Left forelimb (tissue), 1 donor: ENCODE results near the gene ZNF324B.
A peak's percentile ranks its signal among the peaks of the same experiment; 100 is the strongest.
"Not testable (repeated sequence)": the region's sequence is repeated elsewhere in the genome, so short reads cannot be mapped to it uniquely, and the experiment has no call there.

Experiments
- DNase-seq: peaks from one replicate; pipeline ENCODE4 v3.0.0-alpha.2; 2018; ENCODE audit warnings: low spot score

The ZNF324B gene

DNA sequence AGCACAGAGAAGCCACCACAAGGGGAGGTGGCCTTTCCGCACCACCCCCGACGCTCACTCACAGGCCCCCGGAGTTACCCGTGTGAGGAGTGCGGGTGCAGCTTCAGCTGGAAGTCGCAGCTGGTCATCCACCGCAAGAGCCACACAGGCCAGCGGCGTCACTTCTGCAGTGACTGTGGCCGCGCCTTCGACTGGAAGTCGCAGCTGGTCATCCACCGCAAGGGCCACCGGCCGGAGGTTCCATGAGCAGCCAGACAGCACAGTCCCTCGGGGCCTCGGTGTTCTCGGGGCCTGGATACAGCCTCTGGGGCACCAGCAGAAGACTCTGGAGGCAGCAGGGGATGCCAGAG is 29.0 kb downstream of the ZNF324B start:
- no peak for DNase-seq

GRCh38 chr19:58480831-58481230 is 29.4 kb downstream of the ZNF324B start:
- DNase-seq = no peak

GRCh38 chr19:58482372-58482771 is 30.9 kb downstream of the ZNF324B start:
- DNase-seq = no peak

GRCh38 chr19:58483776-58484175 is 32.4 kb downstream of the ZNF324B start:
- DNase-seq = no peak

DNA sequence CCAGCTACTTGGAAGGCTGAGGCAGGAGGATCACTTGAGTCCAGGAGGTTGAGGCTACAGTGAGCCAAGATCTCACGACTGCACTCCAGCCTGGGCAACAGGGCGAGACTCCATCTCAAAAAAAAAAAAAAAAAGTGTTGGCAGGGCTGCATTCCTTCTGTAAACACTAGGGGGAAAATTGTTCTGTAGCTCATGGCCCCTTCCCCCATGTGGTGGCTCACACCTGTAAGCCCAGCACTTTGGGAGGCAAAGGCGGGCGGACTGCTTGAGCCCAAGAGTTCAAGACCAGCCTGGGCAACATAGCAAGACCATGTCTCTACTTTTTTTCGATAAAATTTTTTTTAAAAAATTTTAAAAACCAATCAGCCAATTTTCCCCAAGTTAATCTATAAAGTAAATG is 32.9 kb downstream of the ZNF324B start:
- not testable (repeated sequence) for DNase-seq

- no peak for DNase-seq
These were observed 40.0 kb downstream of the ZNF324B start for GRCh38 chr19:58491393-58491792.

GRCh38 chr19:58492265-58492664 is 40.8 kb downstream of the ZNF324B start:
- no peak for DNase-seq

GRCh38 chr19:58497634-58498170 is 46.3 kb downstream of the ZNF324B start:
- DNase-seq = no peak

- DNase-seq = no peak
These were observed 47.0 kb downstream of the ZNF324B start for GRCh38 chr19:58498316-58499020.

DNA sequence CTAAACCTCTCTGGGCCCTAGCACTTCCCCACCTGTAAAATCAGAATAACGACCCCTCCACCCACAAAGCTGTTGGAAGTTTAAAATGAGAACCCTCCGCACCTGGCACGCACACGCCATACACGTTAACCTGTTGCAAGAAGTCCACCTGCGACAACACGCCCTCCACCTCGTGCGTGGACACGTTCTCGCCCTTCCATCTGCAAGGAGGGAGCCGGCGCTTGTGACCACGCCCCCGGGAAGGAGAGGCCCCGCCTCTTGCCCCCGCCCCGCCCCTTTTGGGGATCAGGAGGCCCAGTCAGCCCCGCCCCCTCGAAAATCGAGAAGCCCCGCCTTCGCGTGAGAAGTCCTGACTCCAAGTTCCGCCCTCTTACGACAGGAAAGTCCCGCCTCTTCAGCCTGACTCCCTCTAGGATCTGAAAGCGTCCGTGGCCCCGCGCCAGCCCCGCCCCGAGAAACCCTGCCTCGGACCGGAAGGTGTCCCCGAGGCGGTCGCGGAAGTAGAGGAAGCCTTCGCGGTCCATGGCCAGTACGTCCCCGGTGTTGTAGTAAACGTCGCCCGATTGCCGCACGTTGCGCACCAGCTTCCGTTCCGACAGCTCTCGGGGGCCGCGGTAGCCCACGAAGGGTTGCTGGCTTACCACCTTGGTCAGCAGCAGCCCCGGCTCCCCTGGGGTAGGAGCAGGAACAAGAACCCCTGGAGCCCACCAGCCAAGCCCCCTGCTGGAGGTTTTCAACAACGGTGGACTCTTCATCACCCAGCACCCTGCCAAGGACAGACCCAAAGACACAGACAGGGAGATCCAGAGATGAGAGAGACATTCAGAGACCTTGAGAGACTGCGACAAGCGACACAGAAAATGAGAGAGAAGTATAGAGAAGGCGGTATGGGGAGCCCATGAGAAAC is 47.9 kb downstream of the ZNF324B start:
- DNase-seq = peak; percentile 97

GRCh38 chr19:58500242-58500641 is 48.8 kb downstream of the ZNF324B start:
- DNase-seq = no peak
